CD8-positive, alpha-beta memory T cell (primary cell): ENCODE data around the gene RNASE12. TPM values are rescaled to one million over a fixed set of nuclear protein-coding genes. Genes with fewer than 3 reads are reported as not detected.

Source experiments
- CTCF ChIA-PET: fragments of 350-600 bp; sonication (Branson Sonifier 250); formaldehyde crosslinking; loops from one replicate; lab custom pipeline; 2021; ENCODE audit warnings: antibody characterized with exemption; lab: Charles Lee
- POLR2A ChIA-PET: fragments of 350-600 bp; sonication (Branson Sonifier 250); formaldehyde crosslinking; loops from one replicate; lab custom pipeline; 2021; ENCODE audit warnings: antibody characterized with exemption; lab: Charles Lee
- DNase-seq, 5 donors: peaks; one replicate each; pipeline versions ENCODE4 v3.0.0 to v3.0.0-alpha.2; 2020 to 2022; ENCODE audit warnings: mixed read lengths in 1 of 5
- H3K27ac ChIP-seq: one replicate; pipeline ENCODE4 v1.7.0; 2013; ENCODE audit warnings: low read depth, mild to moderate bottlenecking, low read length, moderate library complexity
- H3K27me3 ChIP-seq: 2 replicates; pipeline ENCODE4 v1.7.0; 2013; ENCODE audit warnings: low read length, mild to moderate bottlenecking; ENCODE audit not compliant: insufficient read depth, poor library complexity, severe bottlenecking
- H3K36me3 ChIP-seq: 2 replicates; pipeline ENCODE4 v1.7.0; 2013; ENCODE audit warnings: mild to moderate bottlenecking, low read length, moderate library complexity; ENCODE audit not compliant: insufficient read depth
- H3K4me1 ChIP-seq: 2 replicates; pipeline ENCODE4 v1.7.0; 2013; ENCODE audit warnings: mild to moderate bottlenecking, low read length, moderate library complexity; ENCODE audit not compliant: insufficient read depth
- H3K4me3 ChIP-seq: 2 replicates; pipeline ENCODE4 v1.7.0; 2013; ENCODE audit warnings: mild to moderate bottlenecking, low read length
- H3K9me3 ChIP-seq: 2 replicates; pipeline ENCODE4 v1.7.0; 2013; ENCODE audit warnings: mild to moderate bottlenecking, low read length
- H3K27ac Mint-ChIP-seq, 8 donors: one replicate each; pipeline ENCODE4 v1.8.0; 2020 to 2021; ENCODE audit warnings: mixed read lengths in 8 of 8, mild to moderate bottlenecking in 6 of 8, inconsistent platforms in 3 of 8, moderate library complexity in 3 of 8
- H3K27me3 Mint-ChIP-seq, 2 donors: one replicate each; pipeline ENCODE4 v1.8.0; 2020 to 2021; ENCODE audit warnings: mixed read lengths in 2 of 2, mild to moderate bottlenecking in 1 of 2, moderate library complexity in 1 of 2
- H3K36me3 Mint-ChIP-seq, 3 donors: one replicate each; pipeline ENCODE4 v1.8.0; 2020 to 2021; ENCODE audit warnings: mixed read lengths in 3 of 3, inconsistent platforms in 1 of 3, mild to moderate bottlenecking in 1 of 3
- H3K4me1 Mint-ChIP-seq, 3 donors: one replicate each; pipeline ENCODE4 v1.8.0; 2020 to 2021; ENCODE audit warnings: mixed read lengths in 3 of 3, inconsistent platforms in 1 of 3, mild to moderate bottlenecking in 1 of 3
- H3K4me3 Mint-ChIP-seq, 7 donors: one replicate each; pipeline ENCODE4 v1.8.0; 2020 to 2021; ENCODE audit warnings: mixed read lengths in 7 of 7, mild to moderate bottlenecking in 6 of 7, moderate library complexity in 4 of 7, inconsistent platforms in 2 of 7
- H3K9me3 Mint-ChIP-seq, 5 donors: one replicate each; pipeline ENCODE4 v1.8.0; 2020 to 2022; ENCODE audit warnings: mixed read lengths in 5 of 5, mild to moderate bottlenecking in 3 of 5, moderate library complexity in 2 of 5, inconsistent platforms in 1 of 5
- polyA plus RNA-seq: library from polyadenylated mRNA; unstranded; fragments of 300-500 nt; fragmentation: Illumina TruSeq; gene quantifications from one replicate; pipeline ENCODE4 v1.2.3, GENCODE V29; 2021
- total RNA-seq, 2 experiments: library from RNA; stranded (reverse); gene quantifications; one replicate each; pipeline ENCODE4 v1.2.3, GENCODE V29; 2021

The RNASE12 gene
- total and polyA plus RNA-seq, 3 experiments from 2014 or later: not detected

GRCh38 chr14:20607617-20608016 lies 16.4 kb upstream of the RNASE12 start:
- no peaks in the 10 kb centered on the region for H3K27me3 ChIP-seq
- Mint-ChIP-seq H3K36me3 (no peaks in the 10 kb centered on the region), H3K4me3 (peak overlapping the region in 1 of 7 donors; percentile 36), H3K27ac (peak overlapping the region in 2 of 8 donors; percentile 12 to 66), H3K4me1 (peaks cover 0 to 3% (median 0%) of the 10 kb centered on the region in 3 donors), H3K27me3 (no peaks in the 10 kb centered on the region), H3K9me3 (no peaks in the 10 kb centered on the region)
- no peak for DNase-seq
- ChIA-PET POLR2A (no interaction called here), CTCF (interaction anchor here (1.2 to 7.2 kb wide), 5 partner anchors 138 to 290 kb away, joined by 3 to 144 read pairs (median 5); partner anchors contain the start of genes CCNB1IP1 and PNP)
- no peaks in the 10 kb centered on the region for H3K36me3 ChIP-seq
- H3K4me3 ChIP-seq: no peak overlapping the region
- no peak overlapping the region for H3K27ac ChIP-seq
- no peaks in the 10 kb centered on the region for H3K9me3 ChIP-seq
- peaks cover 19% of the 10 kb centered on the region for H3K4me1 ChIP-seq

GRCh38 chr14:20606902-20607242 lies 15.7 kb upstream of the RNASE12 start:
- peak overlapping the region in 1 of 8 donors; percentile 57 for H3K27ac Mint-ChIP-seq
- no peaks in the 10 kb centered on the region for H3K27me3 Mint-ChIP-seq

GRCh38 chr14:20606190-20606901 lies 15.2 kb upstream of the RNASE12 start:
- Histone ChIP-seq H3K4me1 (peaks cover 13% of the 10 kb centered on the region), H3K27me3 (no peaks in the 10 kb centered on the region), H3K27ac (no peak overlapping the region), H3K36me3 (no peaks in the 10 kb centered on the region), H3K9me3 (no peaks in the 10 kb centered on the region), H3K4me3 (no peak overlapping the region)
- Mint-ChIP-seq H3K4me3 (no peak overlapping the region), H3K9me3 (no peaks in the 10 kb centered on the region), H3K36me3 (no peaks in the 10 kb centered on the region), H3K4me1 (peaks cover 0 to 3% (median 0%) of the 10 kb centered on the region in 3 donors), H3K27ac (peak overlapping the region in 3 of 8 donors; percentile 17 to 57 (median 46)), H3K27me3 (peaks cover 0 to 1% of the 10 kb centered on the region in 2 donors)
- no peak for DNase-seq
- POLR2A ChIA-PET: no interaction called here
- CTCF ChIA-PET: interaction anchor here (2.1 to 7.2 kb wide), 3 partner anchors 137 to 277 kb away, joined by 5 to 144 read pairs (median 25); partner anchors contain the start of genes CCNB1IP1 and PNP

More at GRCh38 chr14:20606902-20607242, 15.7 kb upstream of the RNASE12 start:
- Mint-ChIP-seq H3K4me3 (peak overlapping the region in 1 of 7 donors; percentile 9), H3K9me3 (no peaks in the 10 kb centered on the region), H3K4me1 (peaks cover 0 to 3% (median 0%) of the 10 kb centered on the region in 3 donors), H3K36me3 (no peaks in the 10 kb centered on the region)
- Histone ChIP-seq H3K4me1 (peaks cover 14% of the 10 kb centered on the region), H3K4me3 (no peak overlapping the region), H3K27me3 (no peaks in the 10 kb centered on the region), H3K36me3 (no peaks in the 10 kb centered on the region), H3K27ac (no peak overlapping the region), H3K9me3 (no peaks in the 10 kb centered on the region)
- no peak for DNase-seq
- CTCF ChIA-PET: interaction anchor here (1.2 to 7.2 kb wide), 4 partner anchors 137 to 278 kb away, joined by 3 to 144 read pairs (median 15); partner anchors contain the start of genes CCNB1IP1 and PNP
- POLR2A ChIA-PET: no interaction called here

GRCh38 chr14:20603813-20604690 lies 12.9 kb upstream of the RNASE12 start:
- no peaks in the 10 kb centered on the region for H3K36me3 ChIP-seq
- no peaks in the 10 kb centered on the region for H3K9me3 ChIP-seq
- H3K4me1 Mint-ChIP-seq: peaks cover 0 to 3% (median 0%) of the 10 kb centered on the region in 3 donors
- H3K9me3 Mint-ChIP-seq: no peaks in the 10 kb centered on the region
- ChIA-PET CTCF (interaction anchor here (1.5 to 7.2 kb wide), 2 partner anchors 275 to 277 kb away, joined by 4 to 144 read pairs; partner anchors contain the start of gene CCNB1IP1), POLR2A (no interaction called here)
- H3K27me3 ChIP-seq: no peaks in the 10 kb centered on the region
- no peak overlapping the region for H3K27ac ChIP-seq
- H3K27me3 Mint-ChIP-seq: peaks cover 1 to 4% of the 10 kb centered on the region in 2 donors
- no peak for DNase-seq
- no peak overlapping the region for H3K4me3 Mint-ChIP-seq
- H3K27ac Mint-ChIP-seq: peak overlapping the region in 1 of 8 donors; percentile 29
- H3K4me3 ChIP-seq: no peak overlapping the region
- no peaks in the 10 kb centered on the region for H3K36me3 Mint-ChIP-seq
- no peaks in the 10 kb centered on the region for H3K4me1 ChIP-seq

- Mint-ChIP-seq H3K4me1 (no peaks in the 10 kb centered on the region), H3K27me3 (peaks cover 1 to 4% of the 10 kb centered on the region in 2 donors), H3K4me3 (no peak overlapping the region), H3K27ac (no peak overlapping the region), H3K9me3 (no peaks in the 10 kb centered on the region), H3K36me3 (no peaks in the 10 kb centered on the region)
- no peaks in the 10 kb centered on the region for H3K9me3 ChIP-seq
- DNase-seq: no peak
- H3K36me3 ChIP-seq: no peaks in the 10 kb centered on the region
- no peak overlapping the region for H3K27ac ChIP-seq
- ChIA-PET CTCF (interaction anchor here (1.5 kb wide), 1 partner anchor 275 kb away, joined by 4 read pairs; no protein-coding TSS in a partner anchor), POLR2A (no interaction called here)
- H3K27me3 ChIP-seq: no peaks in the 10 kb centered on the region
- H3K4me1 ChIP-seq: no peaks in the 10 kb centered on the region
- no peak overlapping the region for H3K4me3 ChIP-seq
Measured at GRCh38 chr14:20602583-20602982, 11.4 kb upstream of the RNASE12 start.

GRCh38 chr14:20601522-20601921 lies 10.3 kb upstream of the RNASE12 start:
- Mint-ChIP-seq H3K27ac (no peak overlapping the region), H3K4me3 (no peak overlapping the region), H3K36me3 (no peaks in the 10 kb centered on the region), H3K27me3 (peaks cover 1 to 10% of the 10 kb centered on the region in 2 donors), H3K4me1 (no peaks in the 10 kb centered on the region), H3K9me3 (no peaks in the 10 kb centered on the region)
- no peak for DNase-seq
- no peak overlapping the region for H3K27ac ChIP-seq
- no peaks in the 10 kb centered on the region for H3K36me3 ChIP-seq
- POLR2A ChIA-PET: no interaction called here
- no peaks in the 10 kb centered on the region for H3K9me3 ChIP-seq
- H3K27me3 ChIP-seq: no peaks in the 10 kb centered on the region
- CTCF ChIA-PET: interaction anchor here (1.5 kb wide), 1 partner anchor 184 kb away, joined by 3 read pairs; no protein-coding TSS in a partner anchor
- no peak overlapping the region for H3K4me3 ChIP-seq
- H3K4me1 ChIP-seq: no peaks in the 10 kb centered on the region

- Histone ChIP-seq H3K9me3 (no peaks in the 10 kb centered on the region), H3K27ac (no peak overlapping the region), H3K36me3 (no peaks in the 10 kb centered on the region), H3K4me1 (no peaks in the 10 kb centered on the region), H3K4me3 (no peak overlapping the region), H3K27me3 (no peaks in the 10 kb centered on the region)
- ChIA-PET CTCF (interaction anchor here (1.1 kb wide), 1 partner anchor 18 kb away, joined by 4 read pairs; no protein-coding TSS in a partner anchor), POLR2A (no interaction called here)
- DNase-seq: no peak
- no peaks in the 10 kb centered on the region for H3K36me3 Mint-ChIP-seq
- H3K27me3 Mint-ChIP-seq: peaks cover 5 to 19% of the 10 kb centered on the region in 2 donors
- H3K27ac Mint-ChIP-seq: no peak overlapping the region
- H3K9me3 Mint-ChIP-seq: no peaks in the 10 kb centered on the region
- H3K4me1 Mint-ChIP-seq: peaks cover 0 to 4% (median 0%) of the 10 kb centered on the region in 3 donors
- no peak overlapping the region for H3K4me3 Mint-ChIP-seq
Measured at GRCh38 chr14:20597108-20597507, 5.9 kb upstream of the RNASE12 start.
